H1 (cell line): ENCODE results near the gene C19orf25. TPM values are rescaled to one million over a fixed set of nuclear protein-coding genes. Genes with fewer than 3 reads are reported as not detected.

Source experiments
- ASH2L ChIP-seq: fragments of 200-600, 300-600 bp; sonication (generic); IDR thresholded peaks from one replicate; pipeline ENCODE4 v1.7.1; 2017; ENCODE audit warnings: low read length
- BACH1 ChIP-seq: IDR thresholded peaks from 2 replicates; pipeline ENCODE4 v1.6.1; 2012; ENCODE audit warnings: low read length, improper control_type of control experiment
- CREB1 ChIP-seq: IDR thresholded peaks from 2 replicates; pipeline ENCODE4 v1.6.1; 2012; ENCODE audit warnings: inconsistent platforms
- EZH2 ChIP-seq: fragments of 200-600 bp; sonication (generic); IDR thresholded peaks from 2 replicates; pipeline ENCODE4 v1.7.1; 2012; ENCODE audit warnings: low read depth, mild to moderate bottlenecking, moderate library complexity, low read length, inconsistent platforms; ENCODE audit not compliant: severe bottlenecking
- HDAC2 ChIP-seq, 2 experiments: fragments of 300-600 bp in 1 of 2; sonication (generic) in 1 of 2; IDR thresholded peaks; 2 replicates each; pipeline ENCODE4 v1.6.1; 2011 to 2012; ENCODE audit warnings: low read depth in 2 of 2, low read length in 2 of 2, mild to moderate bottlenecking in 2 of 2, moderate library complexity in 2 of 2, borderline replicate concordance in 1 of 2, inconsistent platforms in 1 of 2
- HDAC6 ChIP-seq: IDR thresholded peaks from one replicate; pipeline ENCODE4 v1.7.1; 2012; ENCODE audit warnings: low read depth, mild to moderate bottlenecking, inconsistent platforms, low read length, moderate library complexity
- KDM5A ChIP-seq: fragments of 200-600 bp; IDR thresholded peaks from 2 replicates; pipeline ENCODE4 v1.7.1; 2012; ENCODE audit warnings: mild to moderate bottlenecking, low read length, inconsistent platforms, mixed read lengths
- MAFK ChIP-seq: IDR thresholded peaks from 2 replicates; pipeline ENCODE4 v1.6.1; 2012; ENCODE audit warnings: low read depth, mild to moderate bottlenecking, improper control_type of control experiment, low read length
- NRF1 ChIP-seq: IDR thresholded peaks from 2 replicates; pipeline ENCODE4 v1.6.1; 2011; ENCODE audit warnings: mild to moderate bottlenecking, low read depth, low read length, improper control_type of control experiment
- PHF8 ChIP-seq: fragments of 200-600 bp; sonication (generic); conservative IDR thresholded peaks from 2 replicates; pipeline ENCODE4 v1.7.1; 2012; ENCODE audit warnings: low read depth, mild to moderate bottlenecking, inconsistent platforms, low read length, moderate library complexity
- POLR2AphosphoS5 ChIP-seq: IDR thresholded peaks from 2 replicates; pipeline ENCODE4 v1.6.1; 2011; ENCODE audit warnings: low read depth, low read length
- POU5F1 ChIP-seq: IDR thresholded peaks from 2 replicates; pipeline ENCODE4 v1.6.1; 2011; ENCODE audit warnings: low read depth, mild to moderate bottlenecking, low read length, moderate library complexity
- SAP30 ChIP-seq: fragments of 300-600 bp; sonication (generic); IDR thresholded peaks from 2 replicates; pipeline ENCODE4 v1.7.1; 2012; ENCODE audit warnings: low read length, moderate library complexity, mild to moderate bottlenecking, inconsistent platforms; ENCODE audit not compliant: insufficient read depth, insufficient replicate concordance
- SIX5 ChIP-seq: IDR thresholded peaks from 2 replicates; pipeline ENCODE4 v1.6.1; 2011; ENCODE audit warnings: mild to moderate bottlenecking, low read depth, low read length
- SP4 ChIP-seq: IDR thresholded peaks from 2 replicates; pipeline ENCODE4 v1.6.1; 2012; ENCODE audit warnings: low read length, inconsistent platforms
- SRF ChIP-seq: IDR thresholded peaks from 2 replicates; pipeline ENCODE4 v1.6.1; 2011; ENCODE audit warnings: mild to moderate bottlenecking, low read depth, low read length, moderate library complexity
- TBP ChIP-seq: IDR thresholded peaks from 2 replicates; pipeline ENCODE4 v1.6.1; 2011; ENCODE audit warnings: low read depth, low read length, improper control_type of control experiment
- YY1 ChIP-seq: IDR thresholded peaks from 2 replicates; pipeline ENCODE4 v1.6.1; 2011; ENCODE audit warnings: low read depth, mild to moderate bottlenecking, low read length
- polyA plus RNA-seq, 7 experiments: library from polyadenylated mRNA; depleted of rRNA in 3 of 7; stranded (reverse) in 5 of 7; unstranded in 2 of 7; fragments of >200 nt in 5 of 7; fragments of 200-250 nt in 2 of 7; gene quantifications; 1 replicate in 5 of 7; 2 replicates in 1 of 7; 4 replicates in 1 of 7; pipeline versions ENCODE4 v1.2.1 to v1.2.3, GENCODE V29; 2011 to 2013; ENCODE audit warnings: missing spikeins in 2 of 7, mixed read lengths in 2 of 7
- total RNA-seq: library from RNA; stranded (reverse); fragmentation: NEBNext Ultra II Directional; extraction: Animal tissue kit (Norgen Biotek cat#: 25700); gene quantifications from 2 replicates; pipeline ENCODE4 v1.2.1, GENCODE V29; 2021
- TF ChIP-seq, protein P1 (sequence below): IDR thresholded peaks from 2 replicates; pipeline ENCODE4 v1.6.1; 2012; ENCODE audit warnings: inconsistent platforms
- TF ChIP-seq, protein P2 (sequence below), 3 experiments: IDR thresholded peaks; 1 replicate in 2 of 3; 2 replicates in 1 of 3; pipeline versions ENCODE4 v1.5.1 to v1.6.1; 2011; ENCODE audit warnings: low read length in 3 of 3, mild to moderate bottlenecking in 3 of 3, inconsistent platforms in 2 of 3, low read depth in 1 of 3, moderate library complexity in 1 of 3; ENCODE audit not compliant: insufficient read depth in 1 of 3; ENCODE audit errors: control extremely low read depth in 1 of 3
- TF ChIP-seq, protein P3 (sequence below): IDR thresholded peaks from 2 replicates; pipeline ENCODE4 v1.6.1; 2011; ENCODE audit warnings: low read depth, mild to moderate bottlenecking, low read length; ENCODE audit not compliant: insufficient read depth

C19orf25 gene
- total and polyA plus RNA-seq, 2 of the 8 experiments (the other 6 are each of a cell fraction or from before 2014, with no cell fraction given) = 41.3 to 67.4 TPM

DNA sequence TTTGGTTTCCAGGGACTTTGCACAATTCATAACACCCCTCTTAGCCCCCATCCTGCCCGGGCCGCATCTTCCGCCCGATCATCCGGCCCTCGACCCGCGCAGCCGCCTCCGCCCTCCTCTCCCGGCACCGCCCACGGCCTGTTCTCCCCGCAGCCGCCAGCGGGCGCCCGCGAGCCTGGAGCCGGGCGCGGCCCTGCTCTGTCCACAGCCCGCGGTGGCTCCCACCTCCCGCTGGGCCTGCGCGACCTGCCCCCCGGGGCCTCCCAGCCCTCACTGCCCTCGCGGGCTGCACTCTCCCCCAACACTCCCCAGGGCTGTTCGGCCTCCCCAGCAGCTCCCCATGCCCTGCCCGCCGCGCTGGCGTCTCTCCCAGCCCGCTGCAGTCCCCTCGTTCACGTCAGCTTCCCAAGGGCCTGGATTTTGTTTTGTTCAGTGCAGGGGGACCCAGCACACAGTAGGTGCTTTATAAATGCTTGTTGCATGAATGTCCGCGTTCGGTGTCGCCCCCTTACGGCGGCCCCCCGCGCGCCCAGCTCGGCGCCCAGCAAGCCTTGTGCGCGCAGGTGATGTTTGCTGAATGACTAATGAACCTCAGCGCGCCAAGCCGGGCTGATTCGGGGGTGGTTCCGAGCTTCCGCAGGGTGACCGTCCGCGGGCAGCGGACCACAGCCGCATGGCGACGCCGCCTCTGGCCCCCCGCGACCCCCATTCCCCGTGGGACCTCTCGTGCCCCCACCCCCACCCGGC is 33.7 kb downstream of the C19orf25 start (continued):
- TF ChIP-seq, protein P1, sequence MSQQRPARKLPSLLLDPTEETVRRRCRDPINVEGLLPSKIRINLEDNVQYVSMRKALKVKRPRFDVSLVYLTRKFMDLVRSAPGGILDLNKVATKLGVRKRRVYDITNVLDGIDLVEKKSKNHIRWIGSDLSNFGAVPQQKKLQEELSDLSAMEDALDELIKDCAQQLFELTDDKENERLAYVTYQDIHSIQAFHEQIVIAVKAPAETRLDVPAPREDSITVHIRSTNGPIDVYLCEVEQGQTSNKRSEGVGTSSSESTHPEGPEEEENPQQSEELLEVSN = no peak
- TF ChIP-seq MAFK = no peak
- peak; percentile 71; the same call in 1 of the 2 replicates for TF ChIP-seq BACH1
- TF ChIP-seq, protein P2, sequence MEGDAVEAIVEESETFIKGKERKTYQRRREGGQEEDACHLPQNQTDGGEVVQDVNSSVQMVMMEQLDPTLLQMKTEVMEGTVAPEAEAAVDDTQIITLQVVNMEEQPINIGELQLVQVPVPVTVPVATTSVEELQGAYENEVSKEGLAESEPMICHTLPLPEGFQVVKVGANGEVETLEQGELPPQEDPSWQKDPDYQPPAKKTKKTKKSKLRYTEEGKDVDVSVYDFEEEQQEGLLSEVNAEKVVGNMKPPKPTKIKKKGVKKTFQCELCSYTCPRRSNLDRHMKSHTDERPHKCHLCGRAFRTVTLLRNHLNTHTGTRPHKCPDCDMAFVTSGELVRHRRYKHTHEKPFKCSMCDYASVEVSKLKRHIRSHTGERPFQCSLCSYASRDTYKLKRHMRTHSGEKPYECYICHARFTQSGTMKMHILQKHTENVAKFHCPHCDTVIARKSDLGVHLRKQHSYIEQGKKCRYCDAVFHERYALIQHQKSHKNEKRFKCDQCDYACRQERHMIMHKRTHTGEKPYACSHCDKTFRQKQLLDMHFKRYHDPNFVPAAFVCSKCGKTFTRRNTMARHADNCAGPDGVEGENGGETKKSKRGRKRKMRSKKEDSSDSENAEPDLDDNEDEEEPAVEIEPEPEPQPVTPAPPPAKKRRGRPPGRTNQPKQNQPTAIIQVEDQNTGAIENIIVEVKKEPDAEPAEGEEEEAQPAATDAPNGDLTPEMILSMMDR (IDR thresholded peaks at IDR 0.05; ENCODE audit: control extremely low read depth in 1 of 3, insufficient read depth in 1 of 3, low read depth in 1 of 3, low read length in 3 of 3) = peak; percentile 78 to 94 (median 87)
- TF ChIP-seq SP4 = no peak
- peak; percentile 33 for TF ChIP-seq EZH2
- TF ChIP-seq SRF = no peak
- TF ChIP-seq PHF8 = 0 out of 2 replicates have a peak, but pooled peaks have one; percentile 29
- TF ChIP-seq HDAC6 = no peak
- peak; percentile 48; the same call in 1 of the 2 replicates for TF ChIP-seq YY1
- peak; percentile 65 to 79; a peak in 2 of 4 replicates for TF ChIP-seq HDAC2 (IDR thresholded peaks at IDR 0.05; ENCODE audit: borderline replicate concordance in 1 of 2, low read depth in 2 of 2, low read length in 2 of 2)
- no peak for TF ChIP-seq NRF1
- TF ChIP-seq, protein P3, sequence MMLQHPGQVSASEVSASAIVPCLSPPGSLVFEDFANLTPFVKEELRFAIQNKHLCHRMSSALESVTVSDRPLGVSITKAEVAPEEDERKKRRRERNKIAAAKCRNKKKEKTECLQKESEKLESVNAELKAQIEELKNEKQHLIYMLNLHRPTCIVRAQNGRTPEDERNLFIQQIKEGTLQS = no peak
- TF ChIP-seq SAP30 = no peak
- no peak for TF ChIP-seq SIX5
- no peak for TF ChIP-seq TBP
- peak; percentile 50 for TF ChIP-seq ASH2L
- TF ChIP-seq POLR2AphosphoS5 = no peak
- TF ChIP-seq KDM5A = no peak
- no peak for TF ChIP-seq POU5F1
- TF ChIP-seq CREB1 = no peak; the same call in 1 of the 2 replicates
